Renal cortex interstitium (tissue), 11 donors: ENCODE measurements around the gene DEPDC5. TPM values are rescaled to one million over a fixed set of nuclear protein-coding genes. Genes with fewer than 3 reads are reported as not detected.

Experiments used
- DNase-seq, 11 donors: peaks; one replicate each; pipeline ENCODE4 v3.0.0-alpha.2; 2013; ENCODE audit warnings: low read depth in 9 of 11, low spot score in 4 of 11; ENCODE audit errors: extremely low read depth in 1 of 11
- polyA plus RNA-seq, 3 donors: library from polyadenylated mRNA; unstranded; fragments of 120-200 nt; gene quantifications; one replicate each; pipeline ENCODE4 v1.2.1, GENCODE V29; 2013; ENCODE audit not compliant: insufficient read length in 3 of 3

Gene DEPDC5
- polyA plus RNA-seq, 3 donors: 12.9 to 15.2 (median 15.1) TPM

DNA sequence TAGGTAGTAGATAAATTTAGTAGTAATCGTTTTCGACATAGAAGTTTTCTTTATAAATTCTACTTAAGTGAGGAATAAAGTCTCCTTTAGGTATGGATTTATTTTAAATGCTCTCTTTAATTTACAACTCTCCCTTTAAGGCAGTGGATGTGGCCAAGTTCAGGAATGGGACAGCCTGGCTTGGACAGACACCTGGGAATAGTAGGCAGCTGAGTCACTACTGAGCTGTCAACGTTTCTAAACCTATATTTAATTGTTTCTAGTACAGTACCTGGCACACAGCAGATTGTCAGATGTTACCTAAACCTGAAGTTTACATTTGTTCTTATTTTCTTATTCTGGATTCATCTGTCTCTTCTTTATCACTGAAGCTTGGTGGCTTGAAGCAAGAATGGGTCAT is 85.1 kb downstream of the DEPDC5 start:
- DNase-seq: no peak

DNA sequence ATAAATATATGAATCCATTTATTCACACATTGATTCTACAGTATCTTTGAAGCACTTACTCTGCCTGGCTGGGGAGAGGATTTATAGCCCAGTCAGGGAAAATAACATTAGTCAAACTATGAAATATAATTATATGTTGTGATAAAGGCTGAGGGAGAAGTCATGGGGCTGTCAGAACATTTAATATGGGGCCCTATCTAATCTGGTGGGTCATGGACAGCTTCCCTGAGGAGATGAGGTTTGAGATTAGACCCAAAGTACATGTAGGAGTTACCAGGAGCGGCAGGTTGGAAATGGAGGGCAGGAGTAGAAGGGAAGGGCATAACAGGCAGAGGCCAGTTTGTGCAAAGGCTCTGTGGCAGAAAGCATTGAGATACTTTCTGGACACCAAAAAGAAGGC is 86.2 kb downstream of the DEPDC5 start:
- no peak for DNase-seq

DNA sequence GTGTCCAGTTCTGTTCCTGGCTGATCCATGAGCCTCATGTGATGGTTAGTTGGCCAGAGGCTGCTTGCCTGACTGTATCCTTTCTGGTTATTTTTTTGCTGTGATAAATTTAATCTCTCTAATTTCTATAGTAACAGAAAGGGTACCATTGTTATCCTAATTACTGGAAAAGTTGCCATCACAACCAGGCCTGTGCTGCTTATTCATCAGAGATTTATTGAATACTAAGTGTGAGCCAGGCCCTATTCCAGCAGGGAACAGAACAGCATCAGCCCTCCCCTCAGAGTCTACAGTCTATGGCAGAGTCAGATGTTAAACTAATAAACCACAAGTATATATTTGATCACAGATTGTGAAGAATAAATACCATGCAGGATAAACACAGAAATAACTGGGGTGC is 86.8 kb downstream of the DEPDC5 start:
- no peak for DNase-seq

DNA sequence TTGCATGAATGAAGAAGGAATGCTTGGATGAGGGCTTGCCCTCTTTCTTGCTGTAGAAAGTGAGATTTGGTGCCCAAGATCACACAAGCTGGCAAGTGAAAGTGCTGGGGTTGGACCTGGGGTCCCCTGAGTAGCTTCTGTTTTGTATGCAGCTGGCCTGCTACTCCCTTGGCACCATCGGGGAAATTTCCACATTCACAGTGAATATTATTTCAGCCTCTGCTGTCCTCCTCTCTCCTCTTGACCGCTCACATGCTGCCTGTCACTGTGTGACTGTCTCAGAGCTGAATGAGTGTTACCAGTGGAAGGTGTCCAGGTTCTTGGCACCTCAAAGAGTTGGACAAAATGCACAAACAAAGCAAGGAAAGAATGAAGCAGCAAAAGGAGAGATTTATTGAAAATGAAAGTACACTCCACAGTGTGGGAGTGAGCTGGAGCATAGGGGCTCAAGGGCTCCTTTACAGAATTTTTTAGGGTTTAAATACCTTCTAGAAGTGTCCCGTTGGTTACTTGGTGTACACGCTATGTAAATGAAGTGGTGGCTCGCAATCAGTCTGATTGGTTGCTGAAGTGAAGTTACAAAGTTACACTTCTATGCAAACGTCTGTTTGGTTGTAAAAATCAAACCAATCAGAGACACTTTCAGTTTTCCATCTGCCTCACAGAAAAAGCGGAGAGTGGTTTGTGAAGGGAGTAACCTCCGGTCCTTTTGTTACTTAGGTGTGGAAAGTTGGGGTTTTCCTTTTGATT is 87.4 kb downstream of the DEPDC5 start:
- no peak for DNase-seq

DNA sequence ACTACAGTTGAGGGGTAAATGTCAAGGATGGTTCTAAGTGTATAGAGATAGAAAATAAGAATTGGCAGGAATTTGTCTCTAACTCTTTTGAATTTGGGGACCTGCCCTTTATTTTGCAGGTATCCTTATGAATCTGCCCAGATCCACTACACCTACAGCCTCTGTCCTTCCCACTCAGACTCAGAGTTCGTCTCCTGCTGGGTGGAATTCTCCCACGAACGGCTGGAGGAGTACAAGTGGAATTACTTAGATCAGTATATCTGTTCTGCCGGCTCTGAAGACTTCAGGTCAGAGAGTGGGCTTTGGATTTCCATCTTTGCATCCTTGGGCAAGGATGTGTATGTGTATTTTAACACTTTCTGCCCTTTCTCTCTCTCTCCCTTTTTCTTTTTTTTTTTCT is 89.7 kb downstream of the DEPDC5 start:
- no peak for DNase-seq

DNA sequence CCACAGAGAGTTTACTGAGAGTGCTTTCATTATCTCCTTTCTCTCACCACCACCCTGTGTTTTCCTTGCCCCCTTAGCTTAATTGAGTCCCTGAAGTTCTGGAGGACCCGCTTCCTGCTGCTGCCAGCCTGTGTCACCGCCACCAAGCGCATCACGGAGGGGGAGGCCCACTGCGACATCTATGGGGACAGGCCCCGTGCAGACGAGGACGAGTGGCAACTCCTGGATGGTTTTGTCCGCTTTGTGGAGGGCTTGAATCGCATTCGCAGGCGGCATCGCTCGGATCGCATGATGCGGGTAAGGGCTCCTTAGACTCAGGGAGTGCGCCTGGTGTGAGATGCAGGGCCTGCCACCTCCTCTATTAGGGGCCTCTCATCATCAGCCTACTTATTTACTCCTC is 91.1 kb downstream of the DEPDC5 start:
- DNase-seq: no peak

DNA sequence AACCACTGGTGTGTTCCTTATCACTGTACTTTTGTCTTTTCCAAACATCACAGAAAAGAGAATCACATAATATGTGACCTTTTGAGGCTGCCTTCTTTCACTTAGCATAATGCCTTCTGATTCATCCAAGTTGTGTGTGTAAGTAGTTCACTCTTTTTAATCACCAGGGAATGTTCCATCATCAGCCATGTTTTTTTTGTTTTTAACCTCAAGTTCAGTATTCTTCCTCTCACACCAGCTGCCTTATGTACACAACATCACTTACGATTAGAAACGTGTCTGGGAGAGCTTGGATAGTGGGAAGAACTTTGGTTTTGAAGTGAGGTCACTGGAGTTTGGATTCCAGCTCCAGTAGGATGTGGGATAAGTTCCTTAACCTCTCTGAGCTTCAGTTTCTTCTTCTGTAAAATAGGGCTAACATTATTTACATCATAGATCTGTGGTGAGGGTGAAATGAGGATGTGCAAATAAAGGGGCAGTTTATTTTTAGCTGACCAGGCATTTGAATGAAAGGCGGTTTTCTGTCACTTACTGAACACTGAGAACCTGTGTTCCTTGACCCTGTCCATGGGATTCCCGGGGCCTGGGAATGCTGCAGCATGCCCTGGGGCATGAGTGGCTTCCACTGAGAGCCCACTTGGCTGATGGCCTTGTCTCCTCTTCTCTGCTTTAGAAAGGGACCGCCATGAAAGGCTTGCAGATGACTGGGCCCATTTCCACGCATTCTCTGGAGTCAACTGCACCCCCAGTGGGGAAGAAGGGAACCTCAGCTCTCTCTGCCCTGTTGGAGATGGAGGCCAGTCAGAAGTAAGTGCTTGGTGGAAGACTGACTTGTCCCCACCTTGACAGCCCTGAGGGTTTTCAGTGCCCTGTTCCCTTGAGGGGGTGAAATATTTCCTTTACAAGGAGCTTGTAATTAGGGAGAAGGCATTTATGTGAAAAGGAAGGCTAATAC is 92.6 kb downstream of the DEPDC5 start:
- DNase-seq: peak in 1 of 11 donors; percentile 1

DNA sequence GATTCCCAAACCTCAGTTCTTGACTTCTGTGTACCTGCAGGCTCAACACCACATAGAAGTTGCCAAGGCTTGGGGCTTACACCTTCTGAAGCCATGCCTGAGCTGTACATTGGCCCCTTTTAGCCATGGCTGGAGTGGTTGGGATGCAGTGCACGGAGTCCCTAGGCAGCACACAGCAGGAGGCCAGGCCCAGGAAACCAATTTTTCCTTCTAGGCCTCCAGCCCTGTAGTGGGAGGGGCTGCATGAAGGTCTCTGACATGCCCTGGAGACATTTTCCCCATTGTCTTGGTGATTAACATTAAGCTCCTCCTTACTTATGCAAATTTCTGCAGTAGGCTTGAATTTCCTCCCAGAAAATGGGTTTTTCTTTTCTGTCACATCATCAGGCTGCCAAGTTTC is 94.6 kb downstream of the DEPDC5 start:
- DNase-seq: no peak

DNA sequence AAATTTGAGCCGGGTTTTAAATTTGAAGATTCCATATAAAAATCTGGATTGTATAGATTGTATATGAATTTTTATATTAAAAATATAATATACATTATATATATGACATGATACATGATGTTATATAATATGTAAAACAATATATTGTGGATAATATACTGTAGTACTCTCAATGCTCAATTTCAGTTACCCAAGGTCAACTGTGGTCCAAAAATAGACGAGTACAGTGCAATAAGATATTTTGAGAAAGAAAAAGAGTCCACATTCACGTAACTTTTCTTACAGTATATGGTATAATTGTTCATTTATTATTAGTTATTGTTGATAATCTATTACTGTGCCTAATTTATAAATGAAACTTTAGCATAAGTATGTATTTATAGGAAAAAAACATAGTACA is 96.3 kb downstream of the DEPDC5 start:
- DNase-seq: no peak

DNA sequence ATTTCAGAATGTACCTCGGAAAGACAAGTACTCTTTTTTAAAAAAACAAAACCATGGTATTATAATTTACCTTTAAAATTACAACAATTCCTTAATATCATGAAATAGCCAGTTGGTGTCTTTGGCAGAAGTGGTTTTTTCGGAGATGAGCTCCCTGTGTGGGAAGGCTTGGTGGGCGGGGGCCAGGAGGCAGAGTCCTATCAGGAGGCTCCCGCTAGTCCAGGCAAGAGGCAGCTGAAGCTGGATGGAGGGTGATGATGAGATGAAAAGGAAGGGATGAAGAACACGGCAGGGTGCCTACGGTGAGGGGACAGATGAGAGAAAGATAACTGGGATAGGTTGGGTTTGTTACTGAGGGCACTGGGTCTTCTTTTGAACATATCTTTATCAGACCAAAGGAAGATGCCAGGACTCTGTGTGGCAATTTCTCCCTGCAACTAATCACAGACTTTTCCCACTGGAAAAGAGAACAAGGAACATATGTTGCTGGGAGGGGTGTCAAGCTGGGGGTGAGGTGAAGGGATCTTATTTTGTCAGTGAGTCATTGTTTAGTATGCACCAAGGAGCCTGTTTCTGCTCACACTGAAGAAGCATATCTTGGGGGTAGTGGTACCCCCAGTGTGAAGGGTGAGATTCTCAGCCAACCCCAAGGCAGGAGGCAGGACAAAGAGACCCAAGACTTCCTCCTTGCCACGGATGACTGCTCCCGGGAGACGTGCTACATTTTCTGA is 99.0 kb downstream of the DEPDC5 start:
- no peak for DNase-seq

DNA sequence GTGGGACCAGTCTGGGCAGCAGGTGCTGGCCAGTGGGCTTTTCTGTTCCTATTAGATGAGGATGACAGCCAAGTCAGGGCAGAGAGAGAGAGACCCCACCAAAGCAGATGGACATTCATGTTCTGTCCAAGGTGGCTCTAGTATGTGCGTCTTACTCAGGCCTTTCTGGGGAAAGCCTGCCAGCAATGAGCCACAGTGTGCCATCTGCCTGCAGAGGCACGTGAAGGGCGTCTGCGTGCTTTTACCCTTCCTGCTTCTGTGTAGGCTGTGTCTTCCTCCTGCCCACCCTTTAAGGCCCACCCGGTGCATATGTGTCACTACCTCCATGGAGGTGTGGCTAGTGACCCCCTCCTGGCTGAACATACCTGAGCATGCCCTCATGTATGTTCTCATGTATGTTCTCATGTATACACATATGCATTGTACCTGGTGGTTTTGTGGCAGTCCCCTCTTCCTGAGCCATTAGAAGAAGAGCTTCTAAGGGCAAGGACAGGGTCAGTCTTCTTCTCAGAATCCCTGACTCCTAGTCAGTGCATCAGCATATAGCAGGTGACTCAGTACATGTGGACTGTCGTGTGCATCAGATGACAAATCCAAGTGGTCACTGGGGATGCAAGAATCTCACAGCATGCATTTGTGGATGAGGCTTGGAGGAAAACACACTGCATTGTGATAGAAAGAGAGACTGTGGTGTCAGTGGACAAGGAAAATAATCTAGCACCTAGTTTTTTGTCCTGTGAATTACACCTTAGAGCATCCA is 100.1 kb downstream of the DEPDC5 start:
- DNase-seq: no peak

DNA sequence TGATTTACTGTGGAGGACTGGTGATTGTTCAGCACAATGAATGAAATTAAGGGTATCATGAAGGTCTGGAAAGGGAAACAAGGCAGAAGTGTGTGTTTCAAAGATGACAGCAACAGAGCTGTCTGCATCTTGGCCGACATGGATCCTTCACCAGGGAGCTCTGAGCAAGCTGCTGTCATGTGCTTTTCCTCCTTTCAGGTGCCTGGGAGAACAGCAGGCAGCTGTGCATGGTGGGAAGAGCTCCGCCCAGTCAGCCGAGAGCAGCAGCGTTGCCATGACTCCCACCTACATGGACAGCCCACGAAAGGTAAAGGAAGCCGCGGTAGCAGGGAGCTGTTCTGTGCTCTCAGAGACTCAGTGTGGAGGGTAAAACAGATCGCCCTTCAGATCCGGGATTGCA is 103.4 kb downstream of the DEPDC5 start:
- peak; percentile 7 to 79 (median 53) for DNase-seq

DNA sequence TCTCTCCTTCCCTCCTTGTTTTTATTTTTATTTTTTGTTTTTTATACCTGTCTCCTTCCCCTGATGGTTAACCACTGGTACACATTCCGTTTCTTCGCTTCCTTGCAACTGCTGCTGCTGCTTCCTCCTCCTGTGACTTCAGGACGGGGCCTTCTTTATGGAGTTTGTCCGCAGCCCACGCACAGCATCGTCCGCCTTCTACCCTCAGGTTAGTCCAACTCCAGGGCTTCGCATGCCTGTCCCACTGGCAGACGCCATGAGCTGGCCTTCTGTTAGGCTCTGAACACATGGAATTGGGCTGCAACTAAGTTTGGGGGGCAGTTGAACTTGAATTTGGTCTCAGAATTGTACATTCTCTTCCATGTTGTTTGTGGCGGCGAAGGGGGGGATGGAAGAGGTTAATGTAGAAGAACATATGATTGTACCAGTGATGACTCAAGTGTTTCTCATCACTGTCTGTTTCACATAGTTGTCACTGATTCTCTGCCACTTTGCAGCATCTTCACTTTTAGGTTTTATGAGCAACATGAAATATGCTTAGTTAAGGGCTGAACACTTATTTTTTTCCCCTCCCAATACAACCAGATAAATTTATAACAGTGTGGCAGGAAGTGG is 107.5 kb downstream of the DEPDC5 start:
- DNase-seq: no peak

DNA sequence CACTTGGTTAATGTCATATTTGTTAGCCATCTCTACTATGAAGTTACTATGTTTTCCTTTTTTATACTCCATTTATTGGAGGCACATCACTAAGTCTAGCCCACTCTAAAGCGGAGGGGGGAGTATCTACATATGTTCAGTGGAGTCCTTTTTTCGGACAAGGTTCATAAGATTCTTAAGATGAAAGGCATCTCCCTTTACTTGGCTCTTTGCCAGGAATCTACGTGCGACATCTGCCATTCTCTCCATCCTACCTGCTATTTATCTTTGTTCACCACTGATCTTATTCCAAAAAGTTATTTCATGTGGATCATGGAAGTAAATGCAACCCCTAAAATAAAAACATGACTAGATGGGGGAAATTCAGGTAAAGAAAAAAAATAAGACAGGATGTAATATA is 113.1 kb downstream of the DEPDC5 start:
- DNase-seq: no peak

DNA sequence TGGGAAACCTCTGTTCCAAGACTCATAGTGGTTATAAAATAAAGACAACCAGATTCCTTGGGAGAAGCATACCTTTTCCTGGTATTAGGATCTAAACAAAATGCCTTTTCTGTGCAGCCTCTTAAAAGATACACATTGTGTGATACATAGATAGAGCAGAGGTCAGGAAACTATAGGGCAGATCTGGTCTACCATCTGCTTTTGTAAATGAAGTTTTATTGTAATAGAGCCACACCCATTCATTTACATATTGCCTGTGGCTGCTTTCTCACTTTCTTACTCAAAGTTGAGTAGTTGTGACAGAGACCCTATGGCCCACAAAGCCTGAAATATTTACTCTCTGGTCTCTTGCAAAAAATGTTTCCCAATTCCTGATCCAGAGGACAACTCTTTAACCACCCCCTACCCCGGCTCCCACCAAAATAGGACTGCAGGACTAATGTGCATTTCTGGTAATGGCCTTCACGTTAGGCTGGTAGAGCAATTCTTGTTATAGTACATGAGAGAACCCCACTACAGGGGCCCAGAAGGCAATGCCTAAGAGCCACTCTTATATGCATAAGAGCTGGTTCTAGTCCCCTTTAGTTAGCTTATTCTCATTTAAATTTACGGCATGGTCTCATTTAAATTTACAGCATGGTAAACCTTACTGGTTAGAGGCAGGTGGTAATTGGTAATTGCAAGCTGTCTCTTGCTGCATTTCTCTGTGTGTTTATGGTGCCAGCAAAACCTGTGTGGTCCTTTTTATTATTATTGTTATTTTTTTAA is 113.8 kb downstream of the DEPDC5 start:
- DNase-seq: no peak

DNA sequence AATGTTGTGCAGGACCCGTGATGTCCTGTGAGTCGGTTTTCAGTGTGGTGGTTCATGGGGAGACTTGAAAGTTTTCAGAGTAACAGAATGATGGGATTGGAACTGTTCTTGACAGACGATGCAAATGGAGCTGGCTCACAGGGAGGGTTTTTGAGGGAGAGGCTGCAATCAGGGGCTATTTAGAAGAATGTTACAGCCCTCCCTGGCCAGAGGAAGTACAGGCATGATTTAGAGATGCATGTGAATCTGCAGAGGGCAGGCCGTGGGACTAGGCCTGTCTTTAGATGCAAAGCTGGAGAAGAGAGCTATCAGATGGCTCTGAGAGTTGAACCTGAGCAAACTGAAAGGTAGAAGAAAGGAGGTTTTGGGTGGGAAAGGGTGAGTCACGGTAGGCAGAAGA is 115.9 kb downstream of the DEPDC5 start:
- no peak for DNase-seq

DNA sequence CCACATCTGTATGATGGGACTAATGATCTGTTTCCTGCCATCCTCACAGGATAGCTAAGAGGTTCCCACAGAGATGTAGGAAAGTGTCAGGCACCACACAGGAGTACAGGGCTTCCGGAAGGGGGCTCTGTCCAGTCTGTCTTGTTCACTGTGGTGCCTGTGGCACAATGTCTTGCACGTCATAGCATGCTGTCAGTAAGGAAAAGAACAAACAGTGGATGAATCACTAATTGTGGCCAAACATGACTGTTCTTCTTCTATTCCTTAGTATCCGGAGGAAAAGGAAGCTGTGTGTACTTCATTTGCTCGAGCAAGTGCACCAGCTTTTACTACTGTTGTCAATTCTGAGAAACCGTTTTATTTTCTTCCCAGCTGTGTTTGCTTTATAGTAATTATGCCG is 117.1 kb downstream of the DEPDC5 start:
- no peak for DNase-seq

DNA sequence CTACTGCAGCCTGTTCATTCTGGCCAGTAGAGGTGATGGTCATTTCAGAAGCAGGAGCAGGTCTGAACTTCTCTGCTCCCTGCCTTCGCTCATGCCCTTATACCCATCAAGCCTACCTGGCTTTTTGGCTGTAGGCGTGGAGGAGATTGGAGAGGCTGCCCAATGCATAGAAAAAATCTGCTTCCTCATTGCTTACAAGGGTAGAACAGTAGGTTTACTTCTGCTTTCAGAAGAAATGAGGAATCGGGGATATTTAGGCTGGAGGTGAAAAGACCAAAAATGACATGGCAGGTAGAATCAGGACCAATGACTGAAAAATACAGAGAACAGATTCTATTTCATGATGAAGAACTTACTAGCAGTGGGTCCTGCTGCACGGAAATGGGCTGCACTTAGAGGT is 117.7 kb downstream of the DEPDC5 start:
- no peak for DNase-seq
